Superior temporal gyrus (tissue), 1 donor: ENCODE data around the gene PPFIA2.

Experiments used
- DNase-seq: peaks from one replicate; pipeline ENCODE4 v3.0.0-alpha.2; 2016; ENCODE audit errors: extremely low spot score

The PPFIA2 gene

GRCh38 chr12:81274637-81275529 is 484.3 kb downstream of the PPFIA2 start:
- DNase-seq: no peak

GRCh38 chr12:81270385-81270784 is 488.8 kb downstream of the PPFIA2 start:
- no peak for DNase-seq

- no peak for DNase-seq
These were observed 496.1 kb downstream of the PPFIA2 start for GRCh38 chr12:81263072-81263471.

GRCh38 chr12:81261508-81262207 is 497.5 kb downstream of the PPFIA2 start:
- no peak for DNase-seq

GRCh38 chr12:81259360-81259759 is 499.8 kb downstream of the PPFIA2 start:
- DNase-seq: no peak

- peak; percentile 90 for DNase-seq
These were observed 501.1 kb downstream of the PPFIA2 start for GRCh38 chr12:81257947-81258551.

GRCh38 chr12:81255947-81256346 is 503.2 kb downstream of the PPFIA2 start:
- no peak for DNase-seq

GRCh38 chr12:81255456-81255855 is 503.7 kb downstream of the PPFIA2 start:
- no peak for DNase-seq

- DNase-seq: no peak
These were observed 505.8 kb downstream of the PPFIA2 start for GRCh38 chr12:81253360-81253759.

- DNase-seq: no peak
These were observed 506.9 kb downstream of the PPFIA2 start for GRCh38 chr12:81252228-81252627.

GRCh38 chr12:81249976-81250375 is 509.2 kb downstream of the PPFIA2 start:
- DNase-seq: no peak

- DNase-seq: no peak
These were observed 513.1 kb downstream of the PPFIA2 start for GRCh38 chr12:81245907-81246570.

GRCh38 chr12:81245458-81245857 is 513.7 kb downstream of the PPFIA2 start:
- no peak for DNase-seq

- DNase-seq: no peak
These were observed 527.4 kb downstream of the PPFIA2 start for GRCh38 chr12:81231574-81232368.

GRCh38 chr12:81229759-81230158 is 529.4 kb downstream of the PPFIA2 start:
- DNase-seq: peak; percentile 48

GRCh38 chr12:81224626-81225025 is 534.5 kb downstream of the PPFIA2 start:
- no peak for DNase-seq

GRCh38 chr12:81222846-81223592 is 536.1 kb downstream of the PPFIA2 start:
- DNase-seq: no peak

- peak; percentile 45 for DNase-seq
These were observed 537.5 kb downstream of the PPFIA2 start for GRCh38 chr12:81221681-81222080.

GRCh38 chr12:81216739-81217138 is 542.4 kb downstream of the PPFIA2 start:
- DNase-seq: no peak

GRCh38 chr12:81212996-81213696 is 546.0 kb downstream of the PPFIA2 start:
- DNase-seq: no peak
